ENCODE results near the gene ZBTB3. TPM values are rescaled to one million over a fixed set of nuclear protein-coding genes. Genes with fewer than 3 reads are reported as not detected.
A peak's percentile ranks its signal among the peaks of the same experiment; 100 is the strongest.

The ZBTB3 gene
- total RNA-seq, 2 experiments from 2014 or later = 2.3 to 3.5 TPM

GRCh38 chr11:62724171-62724570 lies 29.8 kb downstream of the ZBTB3 start:
- Mint-ChIP-seq H3K36me3 (ENCODE audit: low read depth) (peaks cover 93% of the 10 kb centered on the region), H3K27ac (peak overlapping the region; percentile 98)
- H3K36me3 ChIP-seq (ENCODE audit: insufficient read depth, low read length) = peaks cover 55% of the 10 kb centered on the region

GRCh38 chr11:62721994-62722393 lies 32.0 kb downstream of the ZBTB3 start:
- H3K4me3 Mint-ChIP-seq = no peak overlapping the region
- no peak for DNase-seq
- no peak for ATAC-seq (ENCODE audit: poor library complexity)
- no peak overlapping the region for H3K4me3 ChIP-seq (ENCODE audit: low read length)
- peaks cover 35% of the 10 kb centered on the region for H3K4me1 ChIP-seq (ENCODE audit: insufficient read depth, low read length)
- peaks cover 93% of the 10 kb centered on the region for H3K36me3 Mint-ChIP-seq (ENCODE audit: low read depth)
- peaks cover 77% of the 10 kb centered on the region for H3K36me3 ChIP-seq (ENCODE audit: insufficient read depth, low read length)
- TF ChIP-seq CTCF (IDR thresholded peaks at IDR 0.05) = no peak
- H3K27ac ChIP-seq (ENCODE audit: low read depth in 1 of 2, low read length in 2 of 2) = no peak overlapping the region
- H3K27me3 ChIP-seq (ENCODE audit: control insufficient read depth in 1 of 2, insufficient read depth in 2 of 2, low read length in 2 of 2) = no peaks in the 10 kb centered on the region
- peak overlapping the region; percentile 30 for H3K27ac Mint-ChIP-seq
- no peaks in the 10 kb centered on the region for H3K9me3 ChIP-seq (ENCODE audit: control insufficient read depth in 1 of 2, insufficient read depth in 1 of 2, low read length in 2 of 2)
- H3K4me1 Mint-ChIP-seq (ENCODE audit: low read depth) = peaks cover 80% of the 10 kb centered on the region
- H3K27me3 Mint-ChIP-seq = no peaks in the 10 kb centered on the region
- CTCF ChIA-PET = no interaction called here
- intact Hi-C loops (cut with DNase I, micrococcal nuclease) = no loop called here
- POLR2A ChIA-PET = no interaction called here
- no peaks in the 10 kb centered on the region for H3K9me3 Mint-ChIP-seq

More at GRCh38 chr11:62724171-62724570, 29.8 kb downstream of the ZBTB3 start:
- DNase-seq (no peak), ATAC-seq (ENCODE audit: poor library complexity) (no peak)
- Histone ChIP-seq H3K27ac (ENCODE audit: low read depth in 1 of 2, low read length in 2 of 2) (no peak overlapping the region), H3K9me3 (ENCODE audit: control insufficient read depth in 1 of 2, insufficient read depth in 1 of 2, low read length in 2 of 2) (no peaks in the 10 kb centered on the region), H3K4me1 (ENCODE audit: insufficient read depth, low read length) (peaks cover 31% of the 10 kb centered on the region), H3K4me3 (ENCODE audit: low read length) (peak overlapping the region; percentile 65), H3K27me3 (ENCODE audit: control insufficient read depth in 1 of 2, insufficient read depth in 2 of 2, low read length in 2 of 2) (no peaks in the 10 kb centered on the region)
- Mint-ChIP-seq H3K9me3 (no peaks in the 10 kb centered on the region), H3K27me3 (no peaks in the 10 kb centered on the region), H3K4me3 (peak overlapping the region; percentile 84), H3K4me1 (ENCODE audit: low read depth) (peaks cover 81% of the 10 kb centered on the region)
- intact Hi-C loops (cut with DNase I, micrococcal nuclease) = loop anchor here in 1 of 2 experiments (1.0 kb wide), 1 partner anchor 11 kb away; no protein-coding TSS in a partner anchor
- ChIA-PET POLR2A (interaction anchor here (0.5 to 6.7 kb wide), 9 partner anchors 15 to 132 kb away, joined by 3 to 73 read pairs (median 7); partner anchors contain the start of genes POLR2G, TMEM179B and ZBTB3), CTCF (interaction anchor here (8.3 kb wide), 1 partner anchor 63 kb away, joined by 44 read pairs; the partner anchor contains the start of gene TMEM179B)
- TF ChIP-seq CTCF (IDR thresholded peaks at IDR 0.05) = no peak

GRCh38 chr11:62719302-62719978 lies 34.5 kb downstream of the ZBTB3 start:
- no peak for TF ChIP-seq CTCF (IDR thresholded peaks at IDR 0.05)
- intact Hi-C loops (cut with DNase I, micrococcal nuclease) = no loop called here
- ATAC-seq (ENCODE audit: poor library complexity) (no peak), DNase-seq (no peak)
- no peaks in the 10 kb centered on the region for H3K27me3 Mint-ChIP-seq
- Histone ChIP-seq H3K36me3 (ENCODE audit: insufficient read depth, low read length) (peaks cover 99% of the 10 kb centered on the region), H3K27me3 (ENCODE audit: control insufficient read depth in 1 of 2, insufficient read depth in 2 of 2, low read length in 2 of 2) (no peaks in the 10 kb centered on the region), H3K9me3 (ENCODE audit: control insufficient read depth in 1 of 2, insufficient read depth in 1 of 2, low read length in 2 of 2) (no peaks in the 10 kb centered on the region), H3K27ac (ENCODE audit: low read depth in 1 of 2, low read length in 2 of 2) (no peak overlapping the region), H3K4me3 (ENCODE audit: low read length) (no peak overlapping the region), H3K4me1 (ENCODE audit: insufficient read depth, low read length) (peaks cover 28% of the 10 kb centered on the region)
- H3K36me3 Mint-ChIP-seq (ENCODE audit: low read depth) = peaks cover 100% of the 10 kb centered on the region
- ChIA-PET POLR2A (interaction anchor here (0.7 to 1.3 kb wide), 2 partner anchors 8 to 52 kb away, joined by 3 read pairs; partner anchors contain the start of genes HNRNPUL2 and TAF6L), CTCF (no interaction called here)
- peaks cover 74% of the 10 kb centered on the region for H3K4me1 Mint-ChIP-seq (ENCODE audit: low read depth)
- H3K27ac Mint-ChIP-seq = no peak overlapping the region
- no peaks in the 10 kb centered on the region for H3K9me3 Mint-ChIP-seq
- peak overlapping the region; percentile 8 for H3K4me3 Mint-ChIP-seq

All from CD4-positive, alpha-beta T cell (primary cell).